Measurements from ENCODE around the gene FBXL17.

Gene FBXL17

DNA sequence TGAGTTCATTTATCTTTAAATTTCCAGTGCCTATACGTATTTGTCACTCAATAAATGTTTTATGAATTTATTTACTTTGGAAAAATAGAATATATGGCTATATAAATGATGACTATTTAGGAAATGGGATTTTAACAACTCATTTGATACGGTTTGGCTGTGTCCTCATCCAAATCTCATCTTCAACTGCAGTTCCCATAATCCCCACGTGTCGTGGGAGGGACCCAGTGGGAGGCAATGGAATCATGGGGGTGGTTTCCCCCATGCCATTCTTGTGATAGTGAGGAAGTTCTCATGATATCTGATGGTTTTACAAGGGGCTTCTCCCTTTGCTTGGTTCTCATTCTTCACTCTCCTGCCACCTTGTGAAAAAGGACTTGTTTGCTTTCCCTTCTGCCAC lies 523.6 kb downstream of the FBXL17 start:
- no peak for DNase-seq (ENCODE audit: low read depth)

DNA sequence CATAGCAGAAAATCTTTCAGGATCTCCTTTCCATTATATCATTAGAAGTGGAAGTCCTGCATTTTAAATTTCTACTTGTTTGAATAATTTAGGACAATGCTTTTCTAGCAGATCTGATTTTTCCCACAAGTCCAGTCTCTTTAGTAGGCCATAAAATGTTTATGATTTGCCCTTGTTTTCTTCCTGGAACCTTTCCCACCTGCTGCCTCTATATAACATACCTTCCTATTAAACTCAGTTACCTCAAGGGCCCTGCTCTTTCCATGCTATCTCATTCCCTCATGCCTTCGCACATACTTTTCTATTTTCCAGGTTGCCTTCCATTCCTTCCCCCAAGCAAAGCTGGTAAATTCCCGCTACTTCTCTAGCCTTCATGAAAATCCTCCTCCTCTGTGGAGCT lies 524.1 kb downstream of the FBXL17 start:
- no peak for DNase-seq (ENCODE audit: low read depth)

DNA sequence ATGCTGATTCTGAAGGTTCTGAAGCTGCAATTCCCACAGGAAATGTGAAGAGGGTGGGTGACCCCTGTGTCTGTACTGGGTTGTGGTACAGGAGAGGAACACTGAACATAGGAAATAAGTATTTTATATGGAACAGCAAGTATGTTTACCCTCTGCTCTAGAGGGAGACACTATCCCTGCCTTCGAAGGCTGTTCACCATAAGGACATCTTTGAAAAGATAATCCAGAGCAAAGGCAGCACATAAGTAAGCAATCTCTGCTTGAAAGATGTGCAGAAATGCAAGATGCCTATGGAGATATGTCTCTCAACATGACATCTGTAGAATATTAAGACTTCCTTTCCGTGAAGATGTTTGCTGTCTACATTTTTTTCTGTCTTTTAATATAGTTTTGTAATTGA lies 526.7 kb downstream of the FBXL17 start:
- no peak for DNase-seq (ENCODE audit: low read depth)

DNA sequence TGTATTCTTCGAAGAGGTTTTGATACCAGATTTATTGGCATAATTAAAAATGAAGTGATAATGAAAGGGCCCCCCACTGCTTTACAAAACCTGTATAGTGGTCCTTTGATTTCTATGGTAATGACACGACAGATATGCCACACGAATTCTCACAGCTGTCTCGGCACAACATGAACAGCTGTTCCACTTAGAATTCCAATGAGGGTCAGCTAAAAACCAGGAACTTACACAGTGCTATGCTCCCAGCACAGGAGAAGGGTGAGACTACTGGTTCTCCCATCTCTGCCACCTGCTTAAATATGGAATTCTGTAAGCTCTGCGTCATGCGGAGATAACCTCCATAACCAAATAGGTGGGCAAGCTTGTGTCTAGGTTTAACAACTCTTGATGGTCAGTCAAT lies 528.2 kb downstream of the FBXL17 start:
- no peak for DNase-seq (ENCODE audit: low read depth)

DNA sequence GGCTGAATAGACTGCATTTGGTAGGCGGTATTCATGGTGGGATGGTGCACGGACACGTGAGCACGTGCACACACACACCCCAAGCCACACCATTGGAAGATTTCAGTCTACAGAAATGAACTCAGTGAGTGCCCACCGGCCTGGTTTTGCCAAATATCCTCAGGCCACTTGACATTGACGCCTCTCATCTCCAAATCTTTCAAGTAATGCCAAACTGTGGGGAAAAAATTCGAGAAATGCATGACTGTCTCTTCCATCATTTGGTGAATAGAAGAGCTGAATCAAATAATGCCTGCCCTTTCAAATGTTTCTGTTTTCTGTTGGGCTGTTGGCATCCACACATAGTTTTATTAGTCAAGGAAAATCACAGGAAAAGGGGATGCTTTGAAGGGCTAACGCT lies 528.9 kb downstream of the FBXL17 start:
- DNase-seq (ENCODE audit: low read depth): no peak

DNA sequence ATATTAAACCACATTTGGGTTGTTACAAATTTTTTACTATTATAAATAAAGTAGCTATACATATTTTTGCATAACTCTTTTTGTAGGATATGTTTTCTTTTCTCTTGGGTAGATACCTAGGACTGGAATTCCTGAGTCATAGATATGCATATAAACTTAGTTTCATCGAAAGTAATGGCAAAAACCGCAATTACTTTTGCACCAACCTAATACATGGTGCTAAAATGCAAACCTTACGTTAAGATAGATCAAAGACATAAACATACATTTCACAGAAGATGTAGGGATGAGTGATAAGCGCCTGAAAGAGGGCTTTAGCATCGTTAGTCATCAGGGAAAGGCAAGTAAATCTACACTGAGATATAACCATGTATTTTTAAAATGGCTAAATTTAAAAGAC lies 532.8 kb downstream of the FBXL17 start:
- no peak for DNase-seq (ENCODE audit: low read depth)

DNA sequence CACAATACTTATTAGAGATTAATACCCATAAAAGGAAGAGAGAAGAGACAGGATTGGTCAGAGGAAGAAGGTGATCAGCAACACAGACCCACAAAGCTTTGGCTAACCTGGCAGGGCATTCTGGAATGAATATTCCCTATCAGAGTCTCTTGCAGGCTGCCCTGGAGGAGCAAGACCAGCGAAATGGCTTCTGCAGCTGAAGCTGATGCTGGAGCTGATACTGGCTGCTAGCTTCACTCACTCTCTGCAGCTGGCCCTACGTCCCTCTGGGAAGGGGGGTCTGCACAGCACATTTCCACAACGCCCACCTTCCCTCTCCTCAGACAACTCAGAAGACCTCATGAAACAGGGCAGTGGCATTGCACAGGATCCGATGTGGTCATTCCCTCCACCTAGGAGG lies 541.3 kb downstream of the FBXL17 start:
- DNase-seq (ENCODE audit: low read depth): no peak

DNA sequence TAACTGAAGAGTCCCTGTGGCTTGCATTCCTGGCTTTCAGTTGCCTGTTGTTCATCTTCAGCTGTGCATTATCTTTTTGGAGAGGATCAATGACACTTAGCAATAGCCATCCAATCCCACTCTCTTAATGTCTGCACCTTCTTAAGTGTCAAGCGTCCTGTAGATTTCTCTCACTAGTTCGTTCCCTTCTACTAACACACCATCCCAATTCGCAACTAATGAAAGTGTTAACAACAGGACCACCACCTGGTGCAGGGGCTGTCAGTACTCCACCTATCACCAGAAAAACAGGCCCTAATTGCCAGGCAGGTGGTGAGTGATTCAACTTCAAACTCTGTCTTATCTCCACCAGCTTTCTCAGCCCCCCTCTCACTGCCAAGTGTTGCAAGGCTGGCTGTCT lies 541.7 kb downstream of the FBXL17 start:
- DNase-seq (ENCODE audit: low read depth): no peak

DNA sequence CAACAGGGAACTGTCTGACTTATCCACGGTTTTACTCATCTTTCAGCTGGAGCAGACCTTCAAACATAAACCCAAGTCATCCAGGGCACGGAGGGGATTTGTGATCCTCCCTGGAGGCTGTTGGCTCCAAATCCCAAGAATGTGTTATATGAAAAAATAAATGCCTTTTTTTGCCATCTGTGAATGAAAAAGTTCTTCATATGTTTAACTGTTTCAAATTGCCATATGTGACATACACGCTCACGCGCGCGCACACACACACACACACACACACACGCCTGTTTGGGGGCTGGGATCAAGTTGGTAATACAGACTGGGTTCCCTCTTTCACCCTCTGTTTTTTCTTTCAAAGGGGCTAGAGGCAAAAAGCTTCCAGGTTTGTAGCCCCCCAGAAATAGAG lies 546.8 kb downstream of the FBXL17 start:
- DNase-seq (ENCODE audit: low read depth): no peak

DNA sequence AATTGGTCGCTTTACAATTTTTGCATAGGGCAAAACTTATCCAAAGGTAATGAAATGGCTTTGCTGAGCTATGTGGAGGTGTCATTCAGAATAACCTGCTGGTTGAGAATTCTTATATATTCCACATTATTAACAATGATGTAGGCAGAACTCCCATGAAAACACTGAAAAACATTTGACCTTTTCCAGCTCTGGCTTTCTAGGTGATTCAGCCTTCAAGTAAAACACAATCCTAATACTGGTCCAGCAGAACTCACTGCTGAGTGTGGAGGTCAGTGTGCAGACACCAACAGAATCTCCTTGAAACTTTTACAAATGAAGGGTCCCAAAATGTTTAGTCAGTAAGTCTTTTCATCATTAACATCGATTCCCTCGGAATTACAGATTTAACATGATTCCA lies 549.2 kb downstream of the FBXL17 start:
- no peak for DNase-seq (ENCODE audit: low read depth)

DNA sequence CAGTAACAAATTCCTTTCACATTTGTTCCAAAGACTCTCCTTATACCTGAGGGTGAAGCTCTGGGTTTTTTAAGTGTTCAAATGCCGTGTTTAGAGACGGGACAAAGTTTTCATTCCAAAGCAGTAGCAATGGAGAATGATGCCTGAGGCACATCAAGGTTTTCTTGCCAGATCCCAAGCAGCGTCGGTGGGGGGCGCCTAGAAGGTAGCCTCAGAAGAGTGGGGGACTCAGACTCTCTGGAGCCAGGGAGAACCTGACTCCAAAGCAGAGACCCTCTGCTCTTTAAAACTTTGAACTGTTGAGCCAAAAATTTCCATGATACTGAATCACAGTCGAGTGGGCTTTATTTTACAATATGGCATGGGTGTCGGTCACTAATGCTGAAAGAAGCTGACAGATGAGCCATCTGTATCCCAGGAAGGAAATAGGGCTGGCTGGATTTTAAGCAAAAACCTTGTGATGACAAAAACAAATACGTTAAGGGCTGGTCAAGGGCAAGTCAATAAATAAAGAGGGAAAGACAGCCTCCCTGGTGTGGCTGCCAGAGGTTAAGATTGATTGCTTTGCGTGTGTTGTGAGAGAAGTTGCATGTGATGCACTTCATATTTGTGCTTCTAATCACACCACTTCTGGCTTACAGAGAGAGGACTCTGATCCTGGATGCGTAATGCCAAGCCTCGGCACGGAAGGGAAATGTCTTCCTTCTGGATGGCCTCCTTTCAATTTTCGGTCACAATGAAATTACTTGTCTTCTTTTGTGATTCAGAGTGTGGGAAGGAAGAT lies 550.1 kb downstream of the FBXL17 start:
- no peak for DNase-seq (ENCODE audit: low read depth)

DNA sequence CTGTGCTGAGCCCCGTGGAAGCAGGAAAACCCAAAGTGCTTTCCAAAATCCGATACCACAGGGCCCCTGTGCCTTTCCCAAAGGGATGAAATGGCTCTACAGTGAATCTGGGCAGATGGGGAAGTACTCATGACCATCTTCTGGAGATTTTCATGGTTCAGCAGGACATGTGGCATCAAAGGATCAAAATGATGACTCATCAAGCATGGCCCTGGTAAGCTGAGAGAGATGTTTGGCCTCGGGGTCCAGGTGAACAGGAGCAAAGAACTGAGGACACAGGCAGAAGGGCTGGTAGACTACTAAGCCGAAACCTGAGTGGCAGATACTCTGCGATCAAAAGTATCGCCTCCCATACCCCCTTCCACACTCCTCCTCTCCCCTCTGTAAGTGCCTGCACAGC lies 551.1 kb downstream of the FBXL17 start:
- no peak for DNase-seq (ENCODE audit: low read depth)

DNA sequence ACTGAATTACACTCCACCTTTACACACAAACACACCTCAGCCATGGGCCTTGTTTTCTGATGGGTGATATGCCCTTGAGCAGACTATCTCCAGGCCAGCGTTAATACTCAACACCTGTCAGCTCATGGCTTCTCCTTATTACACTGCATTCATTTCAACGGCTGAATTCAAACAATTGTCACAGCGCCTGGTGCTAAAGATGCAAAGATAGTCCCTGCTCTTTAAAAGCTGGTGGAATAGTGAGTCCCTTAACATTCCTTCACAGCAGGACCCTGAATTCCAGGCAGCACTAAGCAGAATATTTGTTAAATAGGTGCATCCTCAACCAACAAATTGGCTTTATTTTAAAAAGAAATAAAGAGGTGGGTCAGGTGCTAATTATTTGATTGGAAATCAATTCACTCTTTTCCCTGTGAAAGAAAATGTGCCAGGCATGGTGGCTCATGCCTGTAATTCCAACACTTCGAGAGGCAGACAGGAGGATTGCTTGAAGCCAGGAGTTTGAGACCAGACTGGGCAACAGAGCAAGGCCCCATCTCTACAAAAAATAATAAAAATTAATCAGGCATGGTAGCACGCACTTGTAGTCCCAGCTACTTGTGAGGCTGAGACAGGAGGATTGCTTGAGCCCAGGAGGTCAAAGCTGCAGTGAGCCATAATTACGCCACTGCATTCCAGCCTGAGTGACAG lies 555.4 kb downstream of the FBXL17 start:
- no peak for DNase-seq (ENCODE audit: low read depth)

DNA sequence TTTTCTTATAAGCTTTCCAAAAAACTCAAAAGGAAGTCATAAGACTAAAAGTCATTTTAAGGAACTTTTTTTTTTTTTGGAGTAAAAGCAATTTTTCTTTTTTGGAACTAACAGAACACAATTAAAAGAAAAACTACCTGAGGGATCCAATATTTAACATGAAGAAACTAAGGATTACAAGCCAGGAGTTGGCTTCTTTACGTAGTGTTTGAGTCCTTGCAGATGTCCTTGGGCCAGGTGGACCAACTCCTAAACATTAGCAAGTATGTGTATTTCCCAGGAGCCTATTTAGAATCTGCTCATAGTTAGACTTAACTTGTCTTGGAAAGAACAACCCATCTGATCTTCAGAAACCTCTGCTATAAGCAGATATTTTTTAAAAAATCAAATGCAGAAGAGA lies 557.1 kb downstream of the FBXL17 start:
- no peak for DNase-seq (ENCODE audit: low read depth)

DNA sequence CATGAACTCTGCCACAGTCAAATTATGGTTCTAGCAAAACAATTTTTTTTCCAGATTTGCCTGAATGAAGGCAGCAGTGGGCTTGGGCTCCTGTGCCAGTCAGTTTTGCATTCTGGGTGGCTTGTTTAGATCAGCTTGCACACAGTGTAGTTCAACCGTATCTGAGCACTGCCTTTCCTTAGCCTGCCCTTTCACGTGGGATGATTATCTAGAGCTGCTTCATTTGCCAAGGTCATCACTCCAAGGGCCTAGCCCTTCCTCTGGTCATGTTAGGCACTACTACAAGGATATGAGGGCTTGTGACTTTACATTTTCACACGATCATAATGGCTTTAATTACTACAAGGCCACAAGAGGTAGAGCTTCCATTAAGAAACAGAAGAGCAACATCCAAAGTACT lies 560.6 kb downstream of the FBXL17 start:
- DNase-seq (ENCODE audit: low read depth): no peak

DNA sequence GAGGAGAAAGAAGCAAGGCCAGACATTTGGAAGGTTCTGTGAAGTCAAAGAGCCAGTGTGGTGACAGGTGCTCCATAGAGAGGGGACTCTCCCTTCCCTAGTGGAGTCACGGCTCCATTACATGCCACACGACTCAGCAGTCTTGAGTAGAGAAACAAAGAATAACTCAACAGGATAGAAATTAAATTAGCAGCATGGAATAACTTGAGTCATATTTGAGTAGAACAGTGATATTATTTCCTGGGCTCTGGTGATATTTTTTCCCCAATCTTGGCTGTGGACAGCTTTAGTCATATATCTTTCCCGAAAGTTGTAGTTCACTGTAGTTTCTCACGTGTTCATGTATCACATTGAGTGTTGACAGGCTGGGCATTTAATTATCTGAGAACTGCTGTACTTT lies 561.5 kb downstream of the FBXL17 start:
- no peak for DNase-seq (ENCODE audit: low read depth)

DNA sequence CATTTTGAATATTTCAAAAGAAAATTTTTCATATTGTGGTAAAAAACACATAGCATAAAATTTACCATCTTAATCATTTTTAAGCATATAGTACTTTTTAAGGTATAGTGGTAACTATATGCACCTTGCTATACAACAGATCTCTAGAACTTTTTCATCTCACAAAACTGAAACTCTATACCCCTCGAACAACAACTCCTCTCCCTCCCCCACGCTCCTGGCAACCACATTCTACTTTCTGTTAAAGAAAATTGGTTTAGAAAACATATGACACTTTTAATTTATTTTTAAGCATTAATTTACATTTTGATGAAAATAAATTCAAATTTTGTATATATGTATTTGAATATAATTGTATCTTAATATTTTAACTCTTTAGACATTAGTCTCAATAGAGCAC lies 563.9 kb downstream of the FBXL17 start:
- DNase-seq (ENCODE audit: low read depth): no peak

DNA sequence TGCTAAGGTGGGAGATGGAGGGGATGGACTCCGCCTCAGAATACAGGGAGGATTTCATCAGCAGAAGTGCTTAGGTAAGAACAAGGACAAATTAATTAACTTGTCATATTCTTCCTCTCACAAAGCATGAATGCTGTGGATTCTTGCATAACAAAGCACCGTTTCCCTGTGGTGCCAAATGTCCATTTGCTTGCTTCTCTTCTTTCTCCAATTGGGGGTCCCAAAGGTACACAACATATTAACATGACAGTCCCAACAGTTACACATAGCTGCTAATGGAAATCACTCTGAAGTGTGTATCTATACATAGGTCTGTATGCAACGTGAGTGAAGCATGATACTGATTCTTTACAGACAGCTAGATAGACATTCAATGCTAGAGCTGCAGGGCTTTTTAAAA lies 564.5 kb downstream of the FBXL17 start:
- no peak for DNase-seq (ENCODE audit: low read depth)

DNA sequence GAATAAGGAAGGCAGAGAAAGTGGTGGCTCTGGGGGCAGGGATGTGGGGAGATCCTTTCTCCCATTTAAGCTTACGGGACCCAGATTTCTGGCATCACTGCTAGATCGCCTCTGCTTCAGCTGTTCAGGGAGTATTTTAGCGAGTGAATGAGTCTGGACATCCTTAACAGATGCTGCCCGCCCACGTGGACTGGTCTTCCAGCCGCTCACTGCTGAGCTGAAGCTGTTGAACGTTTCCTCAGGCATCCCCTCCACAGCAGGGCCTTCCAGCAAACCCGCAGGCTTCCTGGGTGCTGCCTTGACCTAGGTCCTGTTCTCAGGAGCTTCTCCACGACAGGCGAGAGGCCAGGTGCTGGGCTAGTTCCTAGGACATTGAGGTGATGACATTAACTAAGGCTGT lies 566.8 kb downstream of the FBXL17 start:
- DNase-seq (ENCODE audit: low read depth): no peak

DNA sequence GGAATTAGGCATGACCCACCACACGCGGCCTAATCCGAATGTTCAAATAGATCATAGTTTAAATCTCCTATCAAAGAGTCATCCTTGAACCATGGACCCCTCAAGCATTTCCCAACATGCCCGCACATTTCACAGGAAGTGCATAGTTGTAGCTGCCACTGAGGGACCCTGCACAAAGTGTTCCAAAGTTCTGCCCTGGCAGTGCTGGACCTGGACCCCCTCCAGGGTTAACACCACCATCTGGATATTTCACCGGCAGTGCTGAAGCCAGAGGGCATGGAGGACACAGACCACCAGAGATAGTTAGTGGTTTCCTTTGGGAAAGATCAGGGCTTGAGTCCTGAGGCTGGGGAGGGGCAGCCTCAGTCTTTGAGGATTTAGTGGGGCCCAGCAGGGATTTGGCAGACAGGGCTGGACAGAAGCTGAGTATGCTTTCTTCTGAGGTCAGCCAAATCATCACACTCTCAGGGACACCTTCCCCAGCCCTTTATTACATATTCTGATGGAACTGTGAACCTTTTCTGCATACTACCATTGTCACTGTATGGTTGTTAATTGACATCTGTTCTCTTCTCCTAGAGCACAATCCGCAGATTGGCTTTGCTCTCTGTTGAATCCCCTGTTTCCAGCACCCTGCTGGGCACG lies 567.6 kb downstream of the FBXL17 start:
- no peak for DNase-seq (ENCODE audit: low read depth)

DNA sequence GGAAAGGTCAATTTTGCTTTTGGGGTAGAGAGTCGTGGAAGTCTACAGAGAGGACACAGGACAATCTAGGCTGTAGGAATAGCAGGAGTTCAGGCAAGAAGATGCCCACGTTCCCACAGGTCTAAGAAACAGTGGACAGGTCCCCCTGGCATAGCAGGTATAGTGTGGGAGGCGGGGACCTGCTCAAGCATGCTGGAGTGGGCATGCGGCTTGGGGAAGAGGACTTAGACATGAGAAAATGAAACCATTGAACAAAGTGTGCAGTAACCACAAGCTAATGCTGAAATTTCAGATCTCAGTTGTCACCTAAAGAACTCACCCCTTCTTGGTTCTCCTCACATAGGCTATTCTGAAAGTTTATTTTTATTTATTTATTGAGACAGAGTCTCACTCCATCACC lies 568.3 kb downstream of the FBXL17 start:
- no peak for DNase-seq (ENCODE audit: low read depth)

DNA sequence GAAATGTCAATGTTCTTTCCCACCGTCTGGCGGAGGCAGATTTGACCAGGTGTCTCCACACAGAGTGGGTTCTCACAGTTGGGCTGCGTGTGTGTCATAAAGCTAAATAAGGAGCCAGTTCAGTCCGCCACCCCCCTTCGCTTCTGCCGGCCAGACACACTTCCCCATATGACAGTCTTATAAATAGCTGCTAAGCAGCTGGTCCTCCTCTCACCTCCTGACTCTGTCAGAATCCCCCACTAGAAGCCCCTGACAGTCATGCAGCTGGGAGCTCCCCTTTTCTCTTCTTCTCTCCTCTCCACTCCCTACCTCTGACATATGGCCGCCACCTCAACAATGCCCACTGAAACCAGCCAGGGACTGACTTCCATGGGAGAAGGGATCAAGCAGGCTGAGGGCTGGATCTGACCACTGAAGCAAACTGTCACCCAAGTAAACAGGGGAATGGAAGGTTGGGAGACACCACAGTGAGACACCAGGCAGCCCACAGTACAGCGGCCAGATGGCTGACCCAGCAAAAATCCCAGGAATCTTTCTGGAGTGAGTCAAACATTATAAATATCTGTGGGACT lies 569.2 kb downstream of the FBXL17 start:
- DNase-seq (ENCODE audit: low read depth): no peak
